ENCODE results near the gene CXCL12.

Gene CXCL12

GRCh38 chr10:44334621-44335184 lies 50.2 kb downstream of the CXCL12 start:
- DNase-seq (ENCODE audit: low read depth, low spot score), result no peak

DNA sequence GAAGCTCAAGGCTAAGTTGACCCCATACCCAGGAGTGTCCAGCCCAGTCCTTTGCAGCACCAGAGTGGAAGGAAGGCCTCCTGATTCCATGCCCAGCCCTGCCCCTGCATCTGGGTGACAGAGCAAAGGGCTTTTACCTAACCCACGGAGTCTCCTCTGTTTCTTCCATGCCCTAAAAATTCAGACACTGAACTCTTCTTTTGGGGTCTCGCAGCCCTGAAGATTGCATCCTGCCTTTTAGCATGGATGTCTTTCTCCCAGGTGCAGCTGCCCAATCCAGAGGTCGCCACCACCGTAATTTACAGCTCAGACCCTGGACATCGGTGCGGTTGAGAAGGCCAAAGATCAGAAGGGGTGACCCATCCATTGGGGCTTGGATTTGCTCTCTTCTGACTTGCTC lies 50.8 kb downstream of the CXCL12 start:
- DNase-seq (ENCODE audit: low read depth, low spot score), result no peak

GRCh38 chr10:44333511-44333910 lies 51.4 kb downstream of the CXCL12 start:
- DNase-seq (ENCODE audit: low read depth, low spot score), result no peak

DNA sequence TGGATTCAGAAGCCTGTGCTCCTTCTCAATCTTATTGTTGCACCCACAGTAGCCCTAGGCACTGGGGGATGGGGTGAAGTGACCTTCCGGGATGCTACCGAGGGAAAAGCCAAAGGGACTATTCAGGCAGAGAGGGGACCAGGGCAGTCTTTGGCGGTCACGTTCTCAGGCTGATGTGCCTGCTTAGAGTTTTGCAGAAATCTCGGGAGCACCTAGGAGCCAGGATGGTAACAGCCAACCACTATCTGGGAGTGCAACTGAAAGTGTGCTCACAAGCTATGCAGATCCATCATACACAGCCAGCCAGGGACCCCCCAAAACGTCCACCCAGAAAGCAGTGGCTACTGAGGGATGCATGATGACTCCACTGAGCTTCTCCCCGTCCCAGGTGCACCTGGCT lies 52.4 kb downstream of the CXCL12 start:
- DNase-seq (ENCODE audit: low read depth, low spot score), result no peak

- DNase-seq (ENCODE audit: low read depth, low spot score), result no peak
Measured at GRCh38 chr10:44330431-44330830, 54.5 kb downstream of the CXCL12 start.

GRCh38 chr10:44327461-44327860 lies 57.4 kb downstream of the CXCL12 start:
- DNase-seq (ENCODE audit: low read depth, low spot score), result no peak

All from activated naive CD8-positive, alpha-beta T cell treated with anti-CD3 and anti-CD28 coated beads, Interleukin-2, amount 50 U/mL, for 16 hours (primary cell).